Spinal cord (tissue), 10 donors: Measurements from ENCODE around the gene PDCD1LG2. TPM values are rescaled to one million over a fixed set of nuclear protein-coding genes. Genes with fewer than 3 reads are reported as not detected.

Source experiments
- DNase-seq, 6 donors: peaks; one replicate each; pipeline versions ENCODE4 v3.0.0 to v3.0.0-alpha.2; 2013 to 2015; ENCODE audit warnings: low spot score in 6 of 6, low read depth in 4 of 6
- H3K27ac ChIP-seq: one replicate; pipeline ENCODE4 v1.5.1; 2013; ENCODE audit warnings: low read depth, low read length, control low read depth
- H3K27me3 ChIP-seq: one replicate; pipeline ENCODE4 v1.6.1; 2013; ENCODE audit warnings: low read length; ENCODE audit not compliant: control insufficient read depth, insufficient read depth
- H3K36me3 ChIP-seq: one replicate; pipeline ENCODE4 v1.6.1; 2013; ENCODE audit warnings: low read length; ENCODE audit not compliant: control insufficient read depth, insufficient read depth
- H3K4me1 ChIP-seq: one replicate; pipeline ENCODE4 v1.6.1; 2013; ENCODE audit warnings: low read length; ENCODE audit not compliant: control insufficient read depth, insufficient read depth
- H3K4me3 ChIP-seq: one replicate; pipeline ENCODE4 v1.5.1; 2013; ENCODE audit warnings: low read depth, low read length, control low read depth
- H3K9me3 ChIP-seq: one replicate; pipeline ENCODE4 v1.6.1; 2013; ENCODE audit warnings: low read length; ENCODE audit not compliant: control insufficient read depth, insufficient read depth
- WGBS: methylation state at CpG from one replicate; pipeline ENCODE4 v1.1.5; 2013; ENCODE audit warnings: missing lambda C conversion rate; ENCODE audit not compliant: insufficient coverage; 5-methylcytosine and 5-hydroxymethylcytosine counted together
- polyA plus RNA-seq, 2 donors: library from polyadenylated mRNA; unstranded; fragments of 120-200 nt; gene quantifications; one replicate each; pipeline ENCODE4 v1.2.1, GENCODE V29; 2013; ENCODE audit not compliant: insufficient read length in 2 of 2
- total RNA-seq, 2 donors: library from RNA; depleted of rRNA in 1 of 2; stranded (reverse); fragments of 120-200 nt in 1 of 2; fragments of >200 nt in 1 of 2; gene quantifications; one replicate each; pipeline versions ENCODE4 v1.2.3 to v1.2.4, GENCODE V29; 2013 to 2014
- donor health status: healthy.

Gene PDCD1LG2
- total and polyA plus RNA-seq, 4 donors: 0.18 to 0.50 (median 0.27) TPM

DNA sequence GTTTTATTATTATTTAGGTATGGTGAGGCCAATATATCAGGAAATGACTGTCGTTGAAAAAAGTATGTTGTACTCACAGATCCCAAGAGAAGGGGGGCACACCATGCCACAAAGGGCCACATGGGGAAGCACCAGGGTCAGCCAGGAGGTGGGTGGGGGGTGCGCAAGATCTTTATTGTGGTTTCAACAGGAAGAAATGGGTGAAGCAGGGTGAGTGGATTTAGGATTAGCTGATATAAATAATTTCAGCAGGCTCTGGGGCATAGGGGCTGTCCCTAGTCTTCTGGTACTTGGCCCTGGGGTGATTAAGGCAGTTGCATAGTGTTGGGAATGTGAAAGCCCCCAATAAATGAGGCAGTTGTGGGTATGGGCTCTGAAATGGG is 8.6 kb downstream of the PDCD1LG2 start:
- no peak overlapping the region for H3K4me3 ChIP-seq
- no peak for DNase-seq
- H3K4me1 ChIP-seq: no peaks in the 10 kb centered on the region
- no peaks in the 10 kb centered on the region for H3K36me3 ChIP-seq
- 73% methylated on average over 2 of the region's 2 CpGs for WGBS
- no peaks in the 10 kb centered on the region for H3K9me3 ChIP-seq
- H3K27ac ChIP-seq: no peak overlapping the region
- no peaks in the 10 kb centered on the region for H3K27me3 ChIP-seq

DNA sequence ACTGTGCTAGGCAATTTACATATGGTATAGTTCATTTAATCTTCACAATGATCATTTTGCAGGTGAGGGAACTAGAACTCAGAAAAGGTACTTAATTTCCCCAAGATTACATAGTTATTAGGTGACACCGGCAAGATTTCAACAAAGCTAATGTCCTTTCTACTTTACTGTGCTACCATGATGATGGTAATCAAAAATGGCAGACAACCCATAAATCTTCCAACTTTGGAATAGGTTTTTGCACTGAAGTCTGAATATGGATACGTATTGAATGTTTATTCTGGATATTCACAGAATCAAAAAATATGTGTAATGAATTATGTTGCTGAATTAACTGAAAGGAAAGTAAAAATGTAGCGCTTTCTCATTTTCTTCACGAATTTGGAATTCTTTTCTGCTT is 13.8 kb downstream of the PDCD1LG2 start:
- Histone ChIP-seq H3K9me3 (no peaks in the 10 kb centered on the region), H3K4me1 (no peaks in the 10 kb centered on the region), H3K36me3 (no peaks in the 10 kb centered on the region), H3K27me3 (no peaks in the 10 kb centered on the region), H3K4me3 (no peak overlapping the region), H3K27ac (no peak overlapping the region)
- no CpG with 5 or more reads among the region's 4 CpGs for WGBS
- DNase-seq: no peak

DNA sequence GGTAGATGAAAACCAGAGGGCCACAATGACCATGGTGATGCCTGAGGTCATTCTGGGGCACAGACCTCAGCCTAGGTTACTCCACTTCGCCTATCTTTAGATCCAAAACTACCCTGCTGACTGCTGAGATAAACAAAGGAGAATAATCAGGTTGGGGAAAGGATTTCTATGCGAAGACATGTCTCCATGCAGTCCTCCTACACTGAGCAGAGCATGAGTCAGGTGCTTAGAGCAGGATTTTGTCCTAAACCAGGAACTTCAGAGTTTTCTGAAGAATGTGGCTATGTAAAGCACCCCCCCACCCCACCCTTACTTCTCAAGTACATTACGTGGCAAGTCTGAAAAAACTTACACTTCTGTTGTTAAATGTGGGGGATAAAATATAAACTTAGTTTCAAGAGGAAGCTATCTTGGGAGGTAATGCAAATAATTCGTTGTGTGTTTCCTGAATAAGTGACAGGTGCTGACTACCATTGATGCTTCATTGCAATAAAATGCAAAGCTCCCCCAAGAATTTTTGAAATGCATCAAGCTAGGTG is 19.4 kb downstream of the PDCD1LG2 start:
- H3K9me3 ChIP-seq: no peaks in the 10 kb centered on the region
- no peak for DNase-seq
- H3K4me3 ChIP-seq: no peak overlapping the region
- no CpG with 5 or more reads among the region's 4 CpGs for WGBS
- no peak overlapping the region for H3K27ac ChIP-seq
- no peaks in the 10 kb centered on the region for H3K27me3 ChIP-seq
- no peaks in the 10 kb centered on the region for H3K4me1 ChIP-seq
- no peaks in the 10 kb centered on the region for H3K36me3 ChIP-seq

DNA sequence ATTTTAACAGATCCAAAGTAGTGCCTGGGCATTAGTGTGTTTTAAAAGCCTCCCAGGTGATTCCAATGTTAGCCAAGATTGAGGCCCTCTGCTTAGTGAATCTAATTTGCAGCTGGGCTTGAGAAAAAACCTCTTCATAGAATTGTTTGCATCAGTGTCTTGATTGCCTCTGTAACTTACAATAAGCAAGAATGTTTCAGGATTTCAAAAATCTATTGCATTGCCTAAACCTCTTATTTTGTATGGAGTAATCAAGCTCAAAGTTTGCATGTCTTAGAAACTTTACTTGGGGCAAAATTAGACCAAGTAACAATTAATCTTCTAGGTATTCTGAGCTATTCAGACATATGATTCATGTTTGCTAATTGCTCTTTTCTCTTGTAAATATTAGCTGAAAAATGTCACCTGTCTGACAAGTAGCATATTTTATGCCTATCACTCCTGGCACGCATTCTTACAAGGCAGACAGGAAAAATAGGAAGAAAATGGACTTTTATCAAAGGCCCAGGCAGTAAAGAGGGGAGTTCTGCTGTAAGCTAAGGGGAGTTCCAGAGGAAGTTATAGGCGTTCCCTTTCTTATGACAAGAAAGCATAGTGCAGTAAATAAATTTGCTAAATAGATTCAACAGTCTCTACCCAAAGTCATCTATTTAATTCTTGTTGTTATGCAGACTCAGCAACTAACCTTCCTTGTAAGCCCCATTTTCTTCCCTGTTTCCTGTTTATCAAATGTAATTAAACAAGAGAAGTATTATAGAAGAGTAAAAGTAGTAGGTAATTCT is 21.0 kb downstream of the PDCD1LG2 start:
- Histone ChIP-seq H3K4me1 (no peaks in the 10 kb centered on the region), H3K9me3 (no peaks in the 10 kb centered on the region), H3K36me3 (no peaks in the 10 kb centered on the region), H3K4me3 (no peak overlapping the region), H3K27ac (no peak overlapping the region), H3K27me3 (no peaks in the 10 kb centered on the region)
- no peak for DNase-seq
- no CpG with 5 or more reads among the region's 2 CpGs for WGBS

DNA sequence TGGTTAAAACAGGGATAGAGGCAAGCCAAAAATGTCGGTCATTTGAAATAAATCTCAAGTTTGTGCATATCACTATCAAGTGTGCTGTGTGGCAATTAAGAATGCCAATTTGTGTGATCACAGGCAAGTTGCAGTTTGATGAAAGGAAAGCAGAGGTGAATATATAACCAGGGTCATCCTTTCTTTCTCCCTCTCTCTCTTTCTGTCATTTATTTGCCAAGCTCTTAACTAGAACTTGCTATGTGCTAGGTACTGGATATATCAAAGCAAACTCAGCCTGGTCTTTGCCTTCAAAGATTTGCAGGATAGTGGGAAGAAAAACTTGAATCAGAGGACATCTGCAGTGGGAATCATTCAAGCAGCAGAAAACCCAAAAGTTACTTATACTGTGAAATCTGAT is 22.0 kb downstream of the PDCD1LG2 start:
- Histone ChIP-seq H3K4me1 (no peaks in the 10 kb centered on the region), H3K27me3 (no peaks in the 10 kb centered on the region), H3K36me3 (no peaks in the 10 kb centered on the region), H3K27ac (no peak overlapping the region), H3K4me3 (no peak overlapping the region), H3K9me3 (no peaks in the 10 kb centered on the region)
- WGBS: 100% methylated on average over 1 of the region's 1 CpG
- no peak for DNase-seq

DNA sequence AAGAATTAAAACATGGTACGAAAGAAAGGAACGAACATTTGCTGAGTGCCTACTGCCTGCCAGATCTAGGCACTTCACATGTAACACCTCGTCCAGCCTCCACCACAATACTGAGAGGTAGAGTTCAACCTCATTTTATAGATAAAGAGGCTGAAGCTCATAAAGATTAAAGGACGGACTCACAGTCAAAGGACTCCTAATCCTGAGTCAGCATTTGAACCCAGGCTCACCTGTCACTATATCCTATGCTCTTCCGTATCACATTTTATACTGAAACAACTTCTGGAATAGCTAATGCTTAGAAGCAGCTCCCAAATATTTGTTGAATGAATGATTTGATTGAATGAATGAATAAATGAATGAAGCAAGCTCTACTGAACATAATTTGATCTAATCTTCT is 22.5 kb downstream of the PDCD1LG2 start:
- no CpG with 5 or more reads among the region's 5 CpGs for WGBS
- H3K9me3 ChIP-seq: no peaks in the 10 kb centered on the region
- no peak for DNase-seq
- no peak overlapping the region for H3K4me3 ChIP-seq
- H3K27ac ChIP-seq: no peak overlapping the region
- H3K36me3 ChIP-seq: no peaks in the 10 kb centered on the region
- H3K4me1 ChIP-seq: no peaks in the 10 kb centered on the region
- H3K27me3 ChIP-seq: no peaks in the 10 kb centered on the region

DNA sequence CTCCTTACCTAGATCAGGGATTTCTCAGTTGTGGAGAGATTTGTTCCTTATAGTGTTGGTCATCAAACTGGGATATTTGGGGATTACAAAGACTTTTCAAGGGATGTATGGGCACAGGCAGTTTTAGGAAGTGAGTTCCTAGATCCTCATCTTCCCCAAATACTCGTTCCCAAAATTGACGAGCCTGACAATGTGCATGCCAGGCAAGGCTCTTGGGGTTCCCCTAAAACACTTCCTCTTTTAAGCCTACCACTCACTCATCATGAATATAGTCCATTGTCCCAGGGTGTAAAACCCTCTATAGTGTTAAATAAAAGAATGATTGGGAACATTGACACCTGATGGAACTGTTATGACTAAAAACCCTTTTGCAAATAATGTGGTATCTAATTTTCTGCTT is 26.4 kb downstream of the PDCD1LG2 start:
- Histone ChIP-seq H3K27ac (no peak overlapping the region), H3K9me3 (no peaks in the 10 kb centered on the region), H3K4me3 (no peak overlapping the region), H3K36me3 (no peaks in the 10 kb centered on the region), H3K27me3 (no peaks in the 10 kb centered on the region), H3K4me1 (no peaks in the 10 kb centered on the region)
- no peak for DNase-seq
- 100% methylated on average over 2 of the region's 2 CpGs for WGBS

DNA sequence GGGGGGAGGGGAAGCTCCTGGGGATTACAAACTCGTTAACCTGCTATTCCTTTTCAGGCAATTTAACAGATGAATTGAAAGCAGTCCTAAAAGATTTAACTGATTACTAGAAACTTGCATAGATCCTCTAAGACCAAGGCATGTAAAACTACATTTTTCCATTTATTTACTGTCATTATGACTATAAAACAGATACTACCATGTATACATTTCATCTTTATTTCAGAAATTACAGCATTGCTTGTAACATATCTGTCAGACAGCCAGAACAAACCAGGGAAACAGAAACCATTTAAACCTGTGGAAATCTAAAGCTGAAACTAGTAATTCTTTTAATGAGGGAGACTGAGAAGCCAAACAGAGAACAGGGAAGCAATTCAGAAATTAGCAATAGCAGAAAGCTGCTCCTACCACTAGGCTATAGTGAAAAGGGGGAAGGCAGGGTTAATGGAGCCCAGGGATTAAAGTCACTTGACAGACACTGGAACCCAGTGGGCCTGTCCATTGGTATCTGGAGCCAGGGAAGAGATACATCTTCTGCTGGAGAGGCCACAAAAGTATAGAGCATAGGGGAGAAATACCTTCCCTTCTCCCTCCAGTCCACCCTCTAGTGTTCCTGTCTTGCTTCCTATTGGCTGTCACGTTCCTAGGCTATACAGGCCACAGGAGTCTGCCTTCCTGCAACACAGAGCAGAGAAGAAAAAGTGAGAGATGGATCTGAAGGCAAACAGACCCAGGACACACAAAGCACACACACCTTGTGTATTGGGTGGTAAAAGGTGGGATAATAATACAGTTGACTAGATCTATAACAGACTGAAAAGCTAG is 33.8 kb downstream of the PDCD1LG2 start:
- DNase-seq: no peak
- H3K27ac ChIP-seq: no peak overlapping the region
- no peaks in the 10 kb centered on the region for H3K36me3 ChIP-seq
- no peak overlapping the region for H3K4me3 ChIP-seq
- no peaks in the 10 kb centered on the region for H3K4me1 ChIP-seq
- no CpG with 5 or more reads among the region's 2 CpGs for whole genome bisulfite sequencing
- no peaks in the 10 kb centered on the region for H3K9me3 ChIP-seq
- H3K27me3 ChIP-seq: no peaks in the 10 kb centered on the region

DNA sequence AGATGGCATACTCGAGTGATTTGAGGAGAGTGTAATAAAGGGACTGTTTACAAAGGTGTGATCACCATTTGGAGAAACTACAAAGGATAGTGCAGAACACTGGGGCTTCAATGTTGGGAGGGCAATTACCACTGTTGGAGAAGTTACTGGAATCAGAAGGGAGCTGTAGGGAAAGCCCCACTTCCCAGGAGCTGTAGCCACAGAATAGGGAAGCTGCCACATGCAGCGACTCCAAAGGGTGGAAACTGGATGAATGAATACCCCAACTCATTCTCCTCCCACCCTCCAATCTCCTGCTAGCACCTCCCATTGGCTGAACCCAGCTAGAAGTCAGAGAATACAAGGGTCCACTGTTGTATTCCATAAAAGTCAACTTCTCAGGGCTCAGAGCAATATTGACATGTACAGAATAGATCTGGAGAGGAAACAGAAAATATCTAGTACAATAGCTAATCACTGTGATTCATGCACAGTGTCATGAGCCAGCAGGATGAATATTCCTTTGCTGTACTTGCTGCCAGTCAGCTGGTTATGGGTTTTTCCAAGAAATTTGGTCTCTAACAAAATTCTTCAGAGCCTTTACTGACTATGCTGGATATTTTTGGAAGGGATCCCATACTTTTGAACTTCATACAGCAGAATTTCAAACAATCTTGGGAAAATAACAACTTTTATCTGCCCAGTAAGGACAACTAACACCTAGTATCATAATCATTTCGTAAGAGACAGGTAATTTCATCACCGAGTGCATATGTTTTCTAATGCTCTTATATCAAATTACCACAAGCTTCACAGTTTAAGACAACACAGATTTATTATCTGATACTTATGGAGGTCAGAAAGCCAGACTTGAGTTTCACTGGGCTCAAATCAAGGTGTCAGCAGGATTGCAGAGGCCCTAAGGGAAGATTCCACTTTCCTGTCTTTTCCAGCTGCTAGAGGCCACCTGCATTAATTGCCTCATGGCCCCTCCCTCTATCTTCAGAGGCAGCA is 39.6 kb downstream of the PDCD1LG2 start:
- Histone ChIP-seq H3K4me3 (no peak overlapping the region), H3K27ac (no peak overlapping the region), H3K9me3 (no peaks in the 10 kb centered on the region), H3K27me3 (no peaks in the 10 kb centered on the region), H3K4me1 (no peaks in the 10 kb centered on the region), H3K36me3 (no peaks in the 10 kb centered on the region)
- 85% methylated on average over 3 of the region's 4 CpGs for WGBS
- DNase-seq: peak in 1 of 6 donors; percentile 15
